ENCODE measurements around the gene QRICH2.
A peak's percentile ranks its signal among the peaks of the same experiment; 100 is the strongest.
"Not testable (repeated sequence)": the region's sequence is repeated elsewhere in the genome, so short reads cannot be mapped to it uniquely, and the experiment has no call there.

The QRICH2 gene

DNA sequence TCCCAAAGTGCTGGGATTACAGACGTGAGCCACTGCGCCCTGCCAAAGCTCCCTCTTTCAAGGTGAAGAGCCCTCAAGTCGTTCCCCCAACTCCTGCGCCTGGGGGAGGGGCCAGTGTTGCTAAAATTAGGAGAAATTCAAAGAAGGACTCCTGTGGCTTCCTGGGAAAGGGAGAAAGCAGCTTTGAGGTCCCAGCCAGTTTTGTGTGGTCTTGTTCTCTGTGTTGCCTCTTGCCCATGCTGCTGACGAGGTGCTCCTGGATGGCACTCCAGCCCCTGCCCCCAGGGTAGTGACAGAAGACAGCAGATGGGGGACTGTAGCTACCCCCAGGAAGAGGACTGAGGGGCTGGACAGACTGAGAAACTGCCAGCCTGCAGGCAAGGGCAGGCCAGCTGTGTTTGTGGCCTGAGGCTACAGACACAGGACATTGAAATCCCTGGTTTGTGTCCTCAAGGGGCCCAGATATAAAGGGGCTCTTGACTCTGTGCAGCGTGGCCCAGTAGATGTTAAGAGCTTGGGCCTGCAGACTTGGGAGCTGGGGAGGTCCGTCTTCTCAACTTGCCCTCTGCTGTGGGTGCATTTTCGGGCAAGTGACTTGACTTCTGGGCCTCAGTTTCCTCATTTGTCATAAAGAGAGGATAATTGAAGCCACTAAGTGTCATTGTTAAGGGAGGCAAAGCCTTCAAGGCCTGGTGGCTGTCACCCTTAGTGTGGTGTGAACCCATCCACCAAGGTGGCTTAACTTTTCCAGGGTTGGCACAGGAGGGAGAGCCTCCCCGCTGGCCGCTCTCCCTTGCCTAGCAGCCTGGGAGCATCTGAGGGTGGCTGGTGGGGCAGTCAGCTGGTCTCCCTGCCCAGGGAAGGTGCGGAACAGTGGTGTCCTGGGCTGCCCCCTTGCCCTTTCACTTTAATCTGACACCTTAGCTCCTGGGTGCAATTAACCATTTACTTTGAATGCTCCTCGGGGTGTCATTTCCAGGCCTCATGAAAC is 38.8 kb downstream of the QRICH2 start:
- Mint-ChIP-seq H3K27ac (peak overlapping the region; percentile 99), H3K36me3 (peaks cover 40 to 51% of the 10 kb centered on the region in 2 donors), H3K4me3 (peak overlapping the region; percentile 92 to 94), H3K27me3 (no peaks in the 10 kb centered on the region), H3K9me3 (no peaks in the 10 kb centered on the region), H3K4me1 (peaks cover 51 to 81% of the 10 kb centered on the region in 2 donors)
- ATAC-seq (replicated peaks) (no peak), DNase-seq (no peak)

DNA sequence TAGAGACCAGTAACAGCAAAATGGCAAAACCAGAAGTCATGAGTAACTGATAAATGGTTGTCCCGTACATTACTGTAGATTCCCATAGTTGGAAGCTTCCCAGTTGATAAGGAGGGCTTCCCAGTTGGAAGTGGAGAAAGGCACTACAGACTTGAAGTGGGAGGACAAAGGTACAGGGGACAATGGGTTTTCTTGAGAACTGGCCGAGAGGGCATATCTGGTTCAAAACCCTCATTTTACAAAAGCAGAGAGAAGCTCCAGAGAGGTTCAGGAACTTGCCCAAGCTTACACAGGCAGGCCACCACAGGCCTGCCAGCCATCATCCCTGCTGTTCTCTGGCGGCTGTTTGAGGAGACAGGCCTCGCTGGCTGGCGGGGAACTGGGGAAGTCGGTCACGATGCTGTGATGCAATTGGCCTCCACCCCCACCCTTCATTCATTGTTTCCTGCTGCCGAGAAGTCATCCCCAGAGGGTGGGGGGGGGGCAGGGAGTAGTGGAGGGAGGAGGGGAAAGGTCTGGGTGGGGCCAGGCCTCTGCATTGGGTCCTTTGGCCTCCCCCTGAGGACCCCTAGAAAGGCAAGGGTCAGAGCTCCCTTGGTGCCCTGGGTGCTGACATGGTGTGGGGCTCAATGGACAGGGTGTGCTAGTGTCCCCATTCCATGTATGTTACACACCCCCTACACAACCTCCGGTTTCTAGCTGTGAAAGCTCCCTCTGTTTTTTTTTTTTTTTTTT is 39.9 kb downstream of the QRICH2 start:
- ATAC-seq (replicated peaks) (peak in 1 of 2 donors; percentile 3), DNase-seq (peak; percentile 75)
- peaks cover 45 to 79% of the 10 kb centered on the region in 2 donors for H3K4me1 Mint-ChIP-seq
- no peaks in the 10 kb centered on the region for H3K9me3 Mint-ChIP-seq
- H3K36me3 Mint-ChIP-seq: peaks cover 40 to 51% of the 10 kb centered on the region in 2 donors
- peak overlapping the region; percentile 99 for H3K27ac Mint-ChIP-seq
- no peaks in the 10 kb centered on the region for H3K27me3 Mint-ChIP-seq
- H3K4me3 Mint-ChIP-seq: peak overlapping the region; percentile 92 to 94

DNA sequence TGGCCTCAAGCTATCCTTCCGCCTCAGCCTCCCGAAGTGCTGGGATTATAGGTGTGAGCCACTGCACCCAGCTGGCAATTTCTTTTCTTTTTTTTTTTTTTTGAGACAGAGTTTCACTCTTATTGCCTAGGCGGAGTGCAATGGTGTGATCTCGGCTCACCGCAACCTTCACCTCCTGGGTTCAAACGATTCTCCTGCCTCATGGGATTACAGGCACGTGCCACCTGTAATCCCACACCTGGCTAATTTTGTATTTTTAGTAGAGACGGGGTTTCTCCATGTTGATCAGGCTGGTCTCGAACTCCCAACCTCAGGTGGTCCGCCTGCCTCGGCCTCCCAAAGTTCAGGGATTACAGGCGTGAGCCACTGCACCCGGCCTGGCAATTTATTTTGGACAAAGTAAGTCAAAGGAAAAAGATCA is 40.5 kb downstream of the QRICH2 start:
- Mint-ChIP-seq H3K4me3 (peak overlapping the region; percentile 92 to 94), H3K27ac (peak overlapping the region; percentile 99), H3K36me3 (peaks cover 40 to 51% of the 10 kb centered on the region in 2 donors), H3K4me1 (peaks cover 46 to 79% of the 10 kb centered on the region in 2 donors)
- H3K27me3 Mint-ChIP-seq; DNase-seq; ATAC-seq (replicated peaks); H3K9me3 Mint-ChIP-seq: not testable (repeated sequence)

DNA sequence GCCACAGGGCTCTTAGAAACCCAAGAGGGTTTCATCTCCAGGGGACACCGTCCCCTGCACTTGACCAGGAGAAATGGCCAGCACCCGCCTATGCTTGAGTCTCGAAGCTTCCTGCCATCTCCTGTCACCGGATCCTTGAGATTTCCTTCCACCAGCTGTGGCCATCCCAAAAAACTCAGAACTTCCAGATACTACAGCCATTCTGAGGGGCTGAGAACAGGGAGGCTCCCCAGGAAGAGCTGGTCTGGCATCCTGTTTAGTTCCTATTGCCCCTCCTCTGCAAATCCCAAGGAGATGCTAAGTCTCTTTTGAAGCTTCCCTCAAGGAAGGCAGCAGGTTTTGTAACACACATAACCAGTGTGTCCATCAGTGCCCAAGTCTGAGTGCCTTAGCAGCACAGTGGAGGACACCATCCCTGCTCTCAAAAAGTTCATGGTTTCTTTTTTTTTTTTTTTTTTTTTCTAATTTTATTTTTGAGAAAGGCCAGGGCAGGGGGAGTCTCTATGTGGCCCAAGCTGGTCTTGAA is 41.0 kb downstream of the QRICH2 start:
- no peak for ATAC-seq (replicated peaks)
- peak overlapping the region; percentile 99 for H3K27ac Mint-ChIP-seq
- H3K4me3 Mint-ChIP-seq: peak overlapping the region; percentile 92 to 94
- H3K27me3 Mint-ChIP-seq: no peaks in the 10 kb centered on the region
- DNase-seq: no peak
- H3K9me3 Mint-ChIP-seq: no peaks in the 10 kb centered on the region
- H3K4me1 Mint-ChIP-seq: peaks cover 46 to 79% of the 10 kb centered on the region in 2 donors
- peaks cover 40 to 51% of the 10 kb centered on the region in 2 donors for H3K36me3 Mint-ChIP-seq

DNA sequence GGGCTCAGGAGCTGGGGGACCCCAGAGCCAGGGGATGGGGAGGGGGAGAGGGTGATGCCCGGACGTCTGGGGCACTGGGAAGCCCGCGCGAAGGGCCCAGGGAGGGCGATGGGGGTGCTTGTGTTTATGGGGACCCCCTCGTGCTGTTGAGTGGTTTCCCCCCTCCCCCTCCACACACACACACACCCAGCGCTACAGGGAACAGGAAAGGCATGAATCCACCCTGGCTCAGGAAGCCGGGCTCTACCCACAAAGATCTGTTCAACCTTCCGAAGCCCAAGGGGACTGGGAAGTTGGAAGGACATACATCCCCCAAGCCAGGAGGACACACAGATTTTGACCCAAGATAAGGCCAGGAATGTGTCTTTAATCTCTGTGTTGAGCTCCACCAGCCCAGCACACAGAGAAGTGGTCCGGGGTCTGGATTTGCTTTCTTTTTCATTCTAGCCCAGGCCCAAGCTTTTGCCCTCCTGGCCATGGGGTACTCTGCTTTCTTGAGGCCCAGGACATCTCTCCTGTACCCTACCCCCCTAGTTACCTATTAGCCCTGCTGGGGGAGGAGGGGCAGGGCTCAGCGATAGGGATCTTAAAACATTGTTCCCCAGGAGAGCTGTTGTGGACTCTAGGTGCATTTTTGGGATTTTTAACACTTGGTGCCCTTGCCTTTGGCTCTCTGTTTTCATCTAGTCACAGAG is 41.7 kb downstream of the QRICH2 start:
- H3K36me3 Mint-ChIP-seq: peaks cover 38 to 47% of the 10 kb centered on the region in 2 donors
- DNase-seq: no peak
- peak overlapping the region; percentile 99 for H3K27ac Mint-ChIP-seq
- no peak for ATAC-seq (replicated peaks)
- H3K27me3 Mint-ChIP-seq: no peaks in the 10 kb centered on the region
- peaks cover 48 to 79% of the 10 kb centered on the region in 2 donors for H3K4me1 Mint-ChIP-seq
- H3K4me3 Mint-ChIP-seq: peak overlapping the region; percentile 92 to 94
- H3K9me3 Mint-ChIP-seq: no peaks in the 10 kb centered on the region

DNA sequence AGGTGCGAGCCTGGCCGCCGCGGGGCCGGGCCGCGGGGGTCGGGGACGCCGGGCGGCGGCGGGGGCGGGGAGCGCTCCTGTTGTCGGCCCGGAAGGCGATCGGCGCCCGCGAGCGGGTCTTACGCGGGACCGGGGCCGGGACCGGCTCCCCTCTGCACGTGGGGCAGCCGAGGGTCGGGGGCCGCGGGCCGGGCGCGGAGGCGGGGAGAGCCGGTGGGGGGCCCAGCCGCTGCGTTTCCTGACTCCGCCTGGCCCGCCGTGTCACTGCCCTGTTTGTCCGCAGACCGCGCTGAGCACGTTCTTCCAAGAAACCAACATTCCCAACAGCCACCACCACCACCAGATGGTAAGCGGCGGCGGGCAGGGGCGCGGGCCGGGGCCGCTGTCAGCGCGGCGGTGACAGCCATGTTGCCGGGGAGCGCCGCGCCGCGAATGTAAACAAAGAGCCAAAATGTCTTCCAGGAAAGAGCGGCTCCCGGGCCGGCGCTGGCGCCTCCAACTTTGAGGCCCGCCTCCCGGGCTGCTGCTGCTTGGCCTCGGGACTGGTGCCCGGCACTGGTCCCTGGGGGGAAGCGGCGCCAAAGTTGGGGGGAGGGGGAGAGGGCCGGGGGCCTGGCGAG is 42.3 kb downstream of the QRICH2 start:
- Mint-ChIP-seq H3K9me3 (no peaks in the 10 kb centered on the region), H3K27ac (peak overlapping the region; percentile 99), H3K27me3 (no peaks in the 10 kb centered on the region), H3K4me3 (peak overlapping the region; percentile 92 to 94), H3K36me3 (peaks cover 32 to 40% of the 10 kb centered on the region in 2 donors), H3K4me1 (peaks cover 47 to 78% of the 10 kb centered on the region in 2 donors)
- ATAC-seq (replicated peaks): no peak
- DNase-seq: no peak

DNA sequence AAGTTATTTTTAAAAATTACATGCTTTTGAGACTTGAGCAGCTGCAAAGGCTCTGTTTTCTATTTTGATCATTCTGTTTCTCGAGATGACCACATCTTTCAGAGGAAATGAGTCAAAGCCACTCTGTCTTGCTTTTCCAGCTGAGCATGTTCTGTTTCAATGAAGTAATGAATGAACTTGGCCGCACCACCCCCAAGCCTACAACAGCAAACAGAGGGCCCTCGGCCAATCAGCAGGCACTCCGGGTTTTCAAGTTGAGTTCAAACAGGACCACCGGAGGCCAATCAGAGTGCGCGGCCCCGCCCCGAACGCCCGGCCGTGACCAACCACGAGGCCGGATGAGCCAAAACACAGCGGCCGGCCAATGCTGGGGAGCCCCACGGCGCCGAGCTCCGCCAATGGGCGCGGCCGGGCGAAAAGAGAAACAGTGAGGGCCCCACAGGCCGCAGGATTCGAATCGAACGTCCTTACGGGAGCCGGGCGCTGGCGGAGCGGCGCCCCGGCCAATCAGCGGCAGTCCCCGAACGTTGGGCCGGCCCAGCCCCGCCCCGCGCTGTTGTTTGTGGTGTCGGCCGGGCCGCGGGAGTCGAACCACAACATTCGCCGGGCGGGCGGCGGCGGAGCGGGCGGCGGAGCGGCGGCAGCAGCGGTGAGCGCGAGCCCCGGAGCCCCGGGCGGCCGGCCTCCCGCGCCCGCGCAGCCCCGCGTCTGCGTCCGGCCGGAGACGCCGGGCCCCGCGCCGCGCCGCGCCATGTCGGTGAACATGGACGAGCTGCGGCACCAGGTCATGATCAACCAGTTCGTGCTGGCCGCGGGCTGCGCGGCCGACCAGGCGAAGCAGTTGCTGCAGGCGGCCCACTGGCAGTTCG is 43.1 kb downstream of the QRICH2 start, which contains the start of gene UBALD2:
TSS of gene UBALD2 (plus strand) at position 594 of the 869 bp plus-strand sequence. CDS start at position 752, 158 bp downstream.
- H3K27me3 Mint-ChIP-seq: no peaks in the 10 kb centered on the region
- peaks cover 51 to 80% of the 10 kb centered on the region in 2 donors for H3K4me1 Mint-ChIP-seq
- peaks cover 29 to 37% of the 10 kb centered on the region in 2 donors for H3K36me3 Mint-ChIP-seq
- peak within 1 kb of the TSS; percentile 99 for H3K27ac Mint-ChIP-seq
- no peaks in the 10 kb centered on the region for H3K9me3 Mint-ChIP-seq
- H3K4me3 Mint-ChIP-seq: peak within 1 kb of the TSS; percentile 92 to 94
- DNase-seq (peak; percentile 100), ATAC-seq (replicated peaks) (peak; percentile 79 to 84)

DNA sequence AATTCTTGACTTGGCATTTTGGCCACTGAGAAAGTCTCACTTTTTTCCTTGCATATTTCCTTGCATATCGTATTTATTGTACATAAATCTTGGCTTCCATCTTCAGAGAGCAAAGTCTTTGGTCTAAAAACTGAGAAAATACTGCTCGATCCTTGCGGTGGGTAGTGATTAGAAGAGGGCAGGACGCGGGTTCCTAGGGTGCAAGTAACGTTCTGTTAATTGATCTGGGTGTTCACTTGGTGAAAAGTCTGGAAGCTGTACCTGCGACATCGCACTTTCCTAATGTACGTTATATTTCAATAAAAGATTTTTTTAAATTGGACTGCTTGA is 43.7 kb downstream of the QRICH2 start:
- peaks cover 26 to 31% of the 10 kb centered on the region in 2 donors for H3K36me3 Mint-ChIP-seq
- H3K27ac Mint-ChIP-seq: peak overlapping the region; percentile 96
- ATAC-seq (replicated peaks) (no peak), DNase-seq (no peak)
- no peaks in the 10 kb centered on the region for H3K27me3 Mint-ChIP-seq
- no peaks in the 10 kb centered on the region for H3K9me3 Mint-ChIP-seq
- peaks cover 46 to 76% of the 10 kb centered on the region in 2 donors for H3K4me1 Mint-ChIP-seq
- H3K4me3 Mint-ChIP-seq: peak overlapping the region; percentile 34 to 77

DNA sequence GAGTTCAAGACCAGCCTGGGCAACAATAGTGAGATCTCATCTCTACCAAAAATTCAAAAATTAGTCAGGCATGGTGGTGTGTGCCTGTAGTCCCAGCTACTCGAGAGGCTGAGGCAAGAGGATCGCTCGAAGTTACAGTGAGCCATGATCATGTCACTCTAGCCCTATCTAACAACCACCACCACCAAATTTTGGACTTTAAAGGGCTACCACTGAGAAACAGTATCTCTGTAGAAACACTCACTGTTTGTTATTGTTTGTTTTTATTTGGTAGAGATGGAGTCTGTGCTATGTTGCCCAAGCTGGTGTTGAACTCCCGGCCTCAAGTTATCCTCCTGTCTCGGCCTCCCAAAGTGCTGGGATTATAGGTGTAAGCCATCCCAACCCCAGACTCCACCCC is 44.2 kb downstream of the QRICH2 start:
- ATAC-seq (replicated peaks): no peak
- peak overlapping the region; percentile 5 to 77 for H3K4me3 Mint-ChIP-seq
- DNase-seq: no peak
- no peaks in the 10 kb centered on the region for H3K9me3 Mint-ChIP-seq
- H3K27me3 Mint-ChIP-seq: no peaks in the 10 kb centered on the region
- H3K36me3 Mint-ChIP-seq: peaks cover 22 to 26% of the 10 kb centered on the region in 2 donors
- peak overlapping the region; percentile 96 for H3K27ac Mint-ChIP-seq
- H3K4me1 Mint-ChIP-seq: peaks cover 42 to 72% of the 10 kb centered on the region in 2 donors

DNA sequence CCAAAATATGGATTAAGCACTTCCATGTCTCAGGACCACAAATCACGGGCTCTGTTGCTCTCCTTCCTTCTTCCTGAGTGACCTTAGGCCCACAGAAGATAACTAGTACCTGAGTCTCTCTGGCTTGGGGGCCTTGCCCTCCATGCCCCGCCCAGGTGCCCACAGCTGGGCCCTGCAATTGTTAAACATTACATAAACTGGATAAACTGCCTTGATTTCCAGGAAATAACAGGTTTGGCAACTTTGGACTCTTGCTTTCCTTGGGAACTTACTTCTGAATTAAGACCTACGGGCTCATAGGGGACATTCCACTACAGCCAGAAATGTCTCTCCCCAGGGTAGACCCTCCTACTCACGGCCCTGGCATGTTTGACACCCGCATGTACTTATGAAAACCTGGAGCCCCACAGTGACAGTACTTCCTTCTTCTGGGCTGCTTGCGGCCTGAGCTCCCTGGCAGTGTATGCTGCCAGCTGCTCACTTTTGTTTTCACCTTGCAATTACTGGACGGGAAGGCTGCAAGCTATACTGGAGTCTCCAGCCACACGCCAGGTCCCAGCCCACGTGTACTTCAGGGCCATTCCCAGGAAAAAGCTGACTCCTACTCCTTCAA is 45.2 kb downstream of the QRICH2 start:
- Mint-ChIP-seq H3K36me3 (peaks cover 15 to 18% of the 10 kb centered on the region in 2 donors), H3K27me3 (no peaks in the 10 kb centered on the region), H3K4me3 (peak overlapping the region; percentile 73 to 74), H3K27ac (peak overlapping the region; percentile 96), H3K4me1 (peaks cover 38 to 61% of the 10 kb centered on the region in 2 donors), H3K9me3 (no peaks in the 10 kb centered on the region)
- DNase-seq (peak; percentile 67), ATAC-seq (replicated peaks) (peak; percentile 35 to 38)

DNA sequence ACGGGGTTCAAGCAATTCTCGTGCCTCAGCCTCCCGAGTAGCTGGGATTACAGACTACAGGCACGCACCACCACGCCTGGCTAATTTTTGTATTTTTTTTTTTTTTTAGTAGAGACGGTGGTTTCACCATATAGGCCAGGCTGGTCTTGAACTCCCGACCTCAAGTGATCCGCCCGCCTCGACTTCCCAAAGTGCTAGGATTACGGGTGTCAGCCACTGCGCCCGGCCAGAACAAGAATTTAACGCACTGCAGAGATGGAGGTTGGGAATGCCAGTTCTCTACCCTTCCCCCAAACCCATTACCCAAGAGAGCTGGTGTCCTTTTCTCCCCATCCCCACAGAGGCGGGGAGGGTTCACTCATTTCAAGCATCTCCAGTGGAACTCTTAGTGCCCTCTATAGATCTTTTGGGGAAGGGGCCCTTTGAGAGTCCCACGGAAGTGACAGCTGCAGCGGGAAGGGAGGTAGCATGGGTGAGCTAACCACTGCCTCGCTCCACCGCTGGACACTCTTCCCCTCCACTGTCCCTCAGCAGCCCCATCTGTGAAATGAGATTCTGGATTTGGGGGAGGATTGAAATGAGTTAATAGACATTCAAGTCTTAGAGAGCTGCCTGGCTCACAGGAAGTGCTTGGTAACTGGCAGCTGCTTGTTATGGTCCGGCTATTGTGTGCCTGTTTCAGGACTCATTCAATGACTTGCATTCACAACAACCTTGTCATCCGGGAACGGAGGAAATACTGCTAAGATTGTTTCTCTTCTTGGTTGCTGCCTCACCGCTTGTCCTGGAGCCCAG is 46.5 kb downstream of the QRICH2 start:
- H3K9me3 Mint-ChIP-seq: no peaks in the 10 kb centered on the region
- H3K4me3 Mint-ChIP-seq: peak overlapping the region; percentile 31 to 74
- DNase-seq (no peak), ATAC-seq (replicated peaks) (no peak)
- H3K36me3 Mint-ChIP-seq: peaks cover 10% of the 10 kb centered on the region in 2 donors
- no peaks in the 10 kb centered on the region for H3K27me3 Mint-ChIP-seq
- peak overlapping the region; percentile 96 for H3K27ac Mint-ChIP-seq
- peaks cover 38 to 53% of the 10 kb centered on the region in 2 donors for H3K4me1 Mint-ChIP-seq

DNA sequence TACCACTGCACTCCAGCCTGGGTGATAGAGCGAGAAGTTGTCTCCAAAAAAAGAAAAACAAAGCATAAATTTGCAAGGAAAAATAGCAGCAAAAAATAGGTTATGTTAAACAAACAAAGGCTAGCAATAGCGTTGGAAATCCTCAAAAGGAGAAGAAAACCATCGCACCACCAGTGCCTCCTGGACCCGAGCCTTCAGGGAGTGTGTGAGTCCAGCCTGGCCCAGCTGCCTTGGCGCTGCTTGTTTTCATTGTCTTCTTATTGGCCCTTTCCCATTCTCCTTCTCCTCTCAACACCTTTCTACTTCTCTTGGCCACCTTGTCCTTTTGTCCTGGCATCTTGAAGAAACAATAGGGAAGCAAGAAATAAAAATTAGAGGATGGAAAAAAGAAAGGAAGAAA is 47.4 kb downstream of the QRICH2 start:
- no peak overlapping the region for H3K4me3 Mint-ChIP-seq
- no peak overlapping the region for H3K27ac Mint-ChIP-seq
- ATAC-seq (replicated peaks) (no peak), DNase-seq (no peak)
- no peaks in the 10 kb centered on the region for H3K9me3 Mint-ChIP-seq
- H3K4me1 Mint-ChIP-seq: peaks cover 40 to 56% of the 10 kb centered on the region in 2 donors
- no peaks in the 10 kb centered on the region for H3K27me3 Mint-ChIP-seq
- H3K36me3 Mint-ChIP-seq: peaks cover under 1 to 3% of the 10 kb centered on the region in 2 donors
